Fibroblast of pulmonary artery (primary cell): ENCODE data around the gene POLD2.

Source experiments
- DNase-seq: peaks from one replicate; pipeline ENCODE4 v3.0.0-alpha.2; 2010; ENCODE audit warnings: low read depth
- H3K4me3 ChIP-seq: replicated peaks from 2 replicates; pipeline ENCODE4 v1.5.1; 2011; ENCODE audit warnings: low read depth, mild to moderate bottlenecking, control low read depth, low read length, moderate library complexity
- TF ChIP-seq, protein P1 (sequence below): IDR thresholded peaks from 2 replicates; pipeline ENCODE4 v1.5.1; 2011; ENCODE audit warnings: mild to moderate bottlenecking, control low read depth, low read length, inconsistent platforms; ENCODE audit errors: missing control alignments

POLD2 gene

DNA sequence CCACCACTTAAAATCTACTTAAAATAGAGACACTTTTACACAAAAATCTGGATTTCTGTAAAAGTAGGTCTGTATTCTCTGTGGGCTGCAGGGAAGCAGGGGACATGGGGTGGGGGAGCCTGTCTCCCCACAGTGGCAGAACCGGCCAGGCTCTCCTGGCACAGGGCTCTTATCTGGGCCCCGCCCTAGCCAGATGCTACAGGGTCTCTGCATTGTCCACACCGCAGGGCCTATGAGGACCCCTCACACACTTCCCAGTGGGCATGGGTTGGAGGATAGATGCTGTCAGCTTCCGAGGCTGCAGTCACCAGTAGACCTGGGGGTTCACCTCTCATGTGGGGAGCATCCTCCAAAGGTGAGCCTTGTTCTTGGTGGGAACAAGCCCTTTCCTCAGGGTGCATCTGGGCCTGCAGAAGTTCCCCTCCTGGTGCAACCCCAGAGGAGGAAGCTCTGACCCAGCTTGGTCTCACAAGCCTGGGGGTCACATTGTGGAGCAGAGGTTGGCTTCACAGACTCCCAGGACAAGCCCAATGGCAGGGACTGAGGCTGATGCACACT, 33.2 kb upstream of the POLD2 start:
- TF ChIP-seq, protein P1, sequence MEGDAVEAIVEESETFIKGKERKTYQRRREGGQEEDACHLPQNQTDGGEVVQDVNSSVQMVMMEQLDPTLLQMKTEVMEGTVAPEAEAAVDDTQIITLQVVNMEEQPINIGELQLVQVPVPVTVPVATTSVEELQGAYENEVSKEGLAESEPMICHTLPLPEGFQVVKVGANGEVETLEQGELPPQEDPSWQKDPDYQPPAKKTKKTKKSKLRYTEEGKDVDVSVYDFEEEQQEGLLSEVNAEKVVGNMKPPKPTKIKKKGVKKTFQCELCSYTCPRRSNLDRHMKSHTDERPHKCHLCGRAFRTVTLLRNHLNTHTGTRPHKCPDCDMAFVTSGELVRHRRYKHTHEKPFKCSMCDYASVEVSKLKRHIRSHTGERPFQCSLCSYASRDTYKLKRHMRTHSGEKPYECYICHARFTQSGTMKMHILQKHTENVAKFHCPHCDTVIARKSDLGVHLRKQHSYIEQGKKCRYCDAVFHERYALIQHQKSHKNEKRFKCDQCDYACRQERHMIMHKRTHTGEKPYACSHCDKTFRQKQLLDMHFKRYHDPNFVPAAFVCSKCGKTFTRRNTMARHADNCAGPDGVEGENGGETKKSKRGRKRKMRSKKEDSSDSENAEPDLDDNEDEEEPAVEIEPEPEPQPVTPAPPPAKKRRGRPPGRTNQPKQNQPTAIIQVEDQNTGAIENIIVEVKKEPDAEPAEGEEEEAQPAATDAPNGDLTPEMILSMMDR: no peak
- H3K4me3 ChIP-seq: no peak overlapping the region
- no peak for DNase-seq

DNA sequence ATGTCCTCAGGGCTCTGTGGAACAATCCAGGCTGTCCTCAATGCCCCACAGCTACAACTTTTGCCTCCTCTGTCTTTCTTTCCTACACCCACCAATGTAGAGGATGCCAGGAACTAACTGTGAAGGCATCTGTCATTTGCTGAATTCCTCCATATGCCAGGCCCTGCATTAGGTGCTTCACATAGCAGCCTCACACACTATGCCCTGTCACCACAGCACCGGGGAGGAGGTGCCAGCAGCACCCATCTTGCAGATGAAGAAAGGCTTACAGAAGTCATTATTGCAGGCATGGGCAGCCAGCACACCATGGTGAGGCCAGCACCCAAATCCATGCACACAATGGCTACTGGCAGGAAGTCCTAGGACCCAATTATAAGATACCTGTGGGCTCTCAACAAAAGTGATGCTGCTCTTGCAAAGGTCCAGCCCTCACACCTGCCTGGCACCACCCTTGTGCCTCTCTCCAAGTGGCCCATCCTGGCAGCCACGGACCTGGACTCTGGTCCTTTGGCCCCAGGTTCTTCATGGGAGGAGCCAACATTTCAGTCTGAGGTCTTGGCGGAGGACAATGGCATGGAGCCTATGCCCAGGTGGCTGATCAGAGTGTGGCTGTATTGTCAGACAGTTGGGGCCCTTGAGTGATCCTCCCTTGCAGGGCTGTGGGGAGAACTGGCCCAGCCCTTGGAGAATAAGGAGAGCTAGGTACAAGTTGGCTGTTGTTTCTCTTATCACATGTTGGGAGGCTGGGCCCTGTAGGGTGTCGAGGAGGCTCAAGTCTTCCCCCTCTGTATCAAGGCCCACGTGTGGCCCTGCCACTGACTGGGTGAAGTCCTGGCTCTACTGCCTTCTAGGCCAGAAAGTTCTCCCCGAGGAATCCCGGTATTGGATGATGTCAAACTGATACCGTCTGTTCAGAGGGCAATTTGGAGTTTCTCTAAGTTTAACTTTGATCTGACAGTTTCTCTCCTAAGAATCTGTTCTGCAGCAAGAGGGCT, 32.1 kb upstream of the POLD2 start:
- H3K4me3 ChIP-seq: no peak overlapping the region
- TF ChIP-seq, protein P1: no peak
- no peak for DNase-seq

DNA sequence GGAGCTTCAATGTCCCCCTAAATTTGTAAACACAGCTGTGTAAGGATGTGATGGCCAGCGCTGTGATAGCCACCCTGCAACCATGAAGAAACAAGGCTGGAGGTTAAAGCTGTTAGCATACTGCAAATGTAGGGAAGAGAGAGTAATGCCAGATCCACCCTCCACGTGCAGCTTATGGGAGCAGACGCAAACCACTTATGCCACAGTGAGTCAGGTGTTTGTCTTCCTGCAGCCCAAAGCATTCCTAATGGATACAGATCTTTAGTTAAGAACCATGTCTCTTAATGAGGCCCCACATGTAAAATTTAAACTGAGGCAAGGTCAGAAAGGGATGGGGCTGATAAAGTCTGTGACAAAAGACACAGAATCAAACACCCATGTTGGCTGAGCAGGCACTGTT, 31.4 kb upstream of the POLD2 start:
- no peak overlapping the region for H3K4me3 ChIP-seq
- no peak for DNase-seq
- TF ChIP-seq, protein P1: no peak

DNA sequence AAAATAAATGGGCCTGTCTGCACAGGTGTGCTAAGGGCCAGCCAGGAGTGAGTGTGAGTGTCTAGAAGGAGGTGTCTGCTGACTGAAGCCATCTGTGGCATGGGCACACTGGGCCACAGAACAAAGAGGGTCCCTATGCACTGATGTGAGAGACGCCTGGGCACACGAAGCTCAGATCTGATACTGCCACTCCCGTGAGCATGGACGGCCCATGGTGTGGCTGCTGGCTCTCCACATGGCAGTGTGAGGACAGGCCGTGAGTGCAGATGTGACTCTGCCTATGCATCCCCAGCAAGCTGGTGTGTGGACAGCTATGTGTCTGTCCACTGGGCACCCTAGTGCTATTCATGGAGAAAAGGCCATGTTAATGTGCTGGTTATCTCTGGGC, 30.6 kb upstream of the POLD2 start:
- DNase-seq: no peak
- no peak overlapping the region for H3K4me3 ChIP-seq
- TF ChIP-seq, protein P1: no peak

DNA sequence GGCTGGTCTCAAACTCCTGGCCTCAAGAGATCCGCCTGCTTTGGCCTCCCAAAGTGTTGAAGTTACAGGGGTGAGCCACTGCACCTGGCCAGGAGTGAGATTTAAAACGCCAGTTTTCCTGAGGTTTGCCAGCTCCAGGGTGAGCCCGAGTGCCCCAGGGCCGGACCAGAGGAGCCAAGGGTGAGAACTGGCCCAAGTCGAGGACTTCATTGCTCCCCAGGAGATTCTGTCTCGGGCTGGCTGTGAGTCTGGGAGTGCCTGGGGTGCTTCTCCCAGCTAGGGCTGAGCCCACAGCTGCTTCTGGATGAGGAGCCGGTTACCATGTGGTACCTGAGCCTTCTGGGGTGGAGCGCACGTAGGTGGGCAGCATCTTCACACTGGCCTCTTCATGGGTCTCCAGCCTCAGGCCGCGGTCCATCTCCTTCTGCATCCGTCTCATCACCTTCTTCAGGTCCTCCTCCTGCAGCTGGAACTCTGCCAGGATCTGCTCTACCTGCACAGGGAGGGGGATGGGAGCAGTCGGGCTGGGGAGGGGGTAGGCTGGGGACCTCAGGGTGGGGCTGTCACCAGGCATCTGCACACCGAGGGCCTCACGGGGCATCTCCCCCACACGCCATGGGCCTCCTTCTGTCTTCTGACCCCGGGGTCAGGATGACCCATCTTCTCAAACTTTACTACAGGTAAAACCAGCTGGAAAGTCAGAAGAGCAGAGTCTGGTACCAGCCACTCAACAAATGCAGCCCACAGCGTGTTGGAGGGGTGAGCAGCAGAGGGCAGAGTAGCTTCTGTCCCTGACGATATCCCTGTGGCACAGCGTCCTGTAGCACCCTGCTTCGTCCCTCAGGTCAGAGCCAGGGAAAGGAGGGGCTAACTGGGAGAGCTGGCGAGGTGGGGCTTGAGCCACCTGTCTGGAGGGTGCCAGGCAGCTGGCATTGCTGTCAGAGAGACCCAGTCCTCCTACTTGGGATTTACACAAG, 29.9 kb upstream of the POLD2 start:
- no peak overlapping the region for H3K4me3 ChIP-seq
- TF ChIP-seq, protein P1: no peak
- DNase-seq: no peak

DNA sequence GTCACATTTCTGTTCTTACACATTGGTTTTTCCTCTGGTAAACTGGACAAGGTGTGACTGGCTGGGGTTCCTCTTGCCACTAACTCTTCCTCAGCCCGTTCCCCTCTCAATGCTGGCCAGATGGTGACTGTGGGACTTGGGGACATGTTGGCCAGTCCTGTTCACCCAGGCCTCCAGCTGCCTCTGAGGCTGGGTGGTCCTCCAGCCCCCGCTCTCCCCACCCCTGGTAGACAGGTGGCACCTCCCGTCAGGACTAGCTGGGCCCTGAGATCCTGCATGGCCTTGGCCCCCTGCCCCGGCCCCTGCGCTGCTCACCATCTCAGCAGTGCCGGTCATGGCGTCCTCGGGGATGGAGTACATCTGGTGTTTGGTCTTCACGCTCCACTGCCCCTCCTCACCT, 28.6 kb upstream of the POLD2 start:
- no peak overlapping the region for H3K4me3 ChIP-seq
- TF ChIP-seq, protein P1: no peak
- DNase-seq: no peak
